Gastrocnemius medialis (tissue), 4 donors: Measurements from ENCODE around the gene THBS3. TPM values are rescaled to one million over a fixed set of nuclear protein-coding genes. Genes with fewer than 3 reads are reported as not detected.
A peak's percentile ranks its signal among the peaks of the same experiment; 100 is the strongest.

Experiments used
- ATAC-seq, 2 donors: fragments of 150-250 bp; one replicate each; pipeline ENCODE4 v1.9.1; 2016
- DNase-seq, 2 donors: peaks; one replicate each; pipeline ENCODE4 v3.0.0-alpha.2; 2019
- H3K27ac ChIP-seq, 4 donors: fragments of 200-600 bp; sonication (generic); 1 replicate in 1 of 4; 2 replicates in 3 of 4; pipeline ENCODE4 v1.5.1; 2016 to 2018; ENCODE audit warnings: mild to moderate bottlenecking in 2 of 4, moderate library complexity in 1 of 4
- H3K27me3 ChIP-seq, 3 donors: fragments of 200-600 bp; sonication (generic) in 2 of 3; 1 replicate in 1 of 3; 2 replicates in 2 of 3; pipeline versions ENCODE4 v1.5.1 to v1.6.0; 2016 to 2019; ENCODE audit warnings: mild to moderate bottlenecking in 1 of 3, moderate library complexity in 1 of 3
- H3K36me3 ChIP-seq, 2 donors: fragments of 200-600 bp; sonication (generic) in 1 of 2; one replicate each; pipeline ENCODE4 v1.5.1; 2017 to 2018
- H3K4me1 ChIP-seq, 2 donors: fragments of 200-600 bp; sonication (generic) in 1 of 2; one replicate each; pipeline ENCODE4 v1.5.1; 2016 to 2017; ENCODE audit warnings: mild to moderate bottlenecking in 2 of 2
- H3K4me3 ChIP-seq, 4 donors: fragments of 200-600 bp; sonication (generic) in 3 of 4; 1 replicate in 1 of 4; 2 replicates in 3 of 4; pipeline ENCODE4 v1.5.1; 2016 to 2019; ENCODE audit warnings: mild to moderate bottlenecking in 2 of 4
- H3K9me3 ChIP-seq, 3 donors: fragments of 200-600 bp; sonication (generic) in 2 of 3; 1 replicate in 1 of 3; 2 replicates in 2 of 3; pipeline ENCODE4 v1.5.1; 2016 to 2019
- CTCF ChIP-seq, 5 experiments: fragments of 450-650 bp in 3 of 5; fragments of 200-600 bp in 2 of 5; sonication (generic) in 2 of 5; IDR thresholded peaks in 4 of 5; conservative IDR thresholded peaks in 1 of 5; 1 replicate in 4 of 5; 2 replicates in 1 of 5; pipeline ENCODE4 v1.5.1; 2016 to 2019; ENCODE audit warnings: antibody characterized with exemption in 5 of 5, mild to moderate bottlenecking in 3 of 5, moderate library complexity in 3 of 5
- POLR2A ChIP-seq, 2 donors: fragments of 450-650 bp; IDR thresholded peaks; one replicate each; pipeline ENCODE4 v1.6.1; 2017; ENCODE audit warnings: antibody characterized with exemption in 2 of 2, mild to moderate bottlenecking in 2 of 2, moderate library complexity in 2 of 2
- in situ Hi-C, 4 donors: fragments of 200-750 bp; cut with MboI; loops; one replicate each; pipeline versions ENCODE4 v1.15.0 to v1.8.0; 2017; ENCODE audit warnings: low sequenced_read_pairs in 4 of 4
- intact Hi-C: fragments of 100-400 bp; cut with DNase I; formaldehyde crosslinking; loops from one replicate; pipeline ENCODE4 v1.15.1; 2023; ENCODE audit warnings: low total_unique reads
- total RNA-seq, 4 donors: library from RNA; depleted of rRNA; stranded (reverse); fragments of >200 nt; gene quantifications; one replicate each; pipeline versions ENCODE4 v1.1.0 to v1.2.3, GENCODE V29; 2016

Gene THBS3
- total RNA-seq, 4 donors from 2014 or later, result 1.5 to 4.6 (median 3.3) TPM

GRCh38 chr1:155184351-155184811 is 23.3 kb downstream of the THBS3 start:
- ATAC-seq, result no peak
- no peaks in the 10 kb centered on the region for H3K36me3 ChIP-seq
- H3K4me1 ChIP-seq, result peaks cover 0 to 10% of the 10 kb centered on the region in 2 donors
- intact Hi-C loops (no loop called here), in situ Hi-C loops (no loop called here)
- no peaks in the 10 kb centered on the region for H3K9me3 ChIP-seq
- TF ChIP-seq CTCF (IDR thresholded peaks at IDR 0.05 in 4 of 5, conservative IDR thresholded peaks at IDR 0.05 in 1 of 5) (no peak), POLR2A (IDR thresholded peaks at IDR 0.05) (no peak)
- H3K4me3 ChIP-seq, result no peak overlapping the region
- H3K27me3 ChIP-seq, result no peaks in the 10 kb centered on the region
- H3K27ac ChIP-seq, result peak overlapping the region in 1 of 4 donors; percentile 52
- no peak for DNase-seq

GRCh38 chr1:155183775-155184221 is 23.9 kb downstream of the THBS3 start:
- no peak for DNase-seq
- no peaks in the 10 kb centered on the region for H3K36me3 ChIP-seq
- no peaks in the 10 kb centered on the region for H3K27me3 ChIP-seq
- no peaks in the 10 kb centered on the region for H3K9me3 ChIP-seq
- no peak for ATAC-seq
- in situ Hi-C loops (no loop called here), intact Hi-C loops (no loop called here)
- H3K27ac ChIP-seq, result no peak overlapping the region
- no peak overlapping the region for H3K4me3 ChIP-seq
- H3K4me1 ChIP-seq, result peaks cover 0 to 10% of the 10 kb centered on the region in 2 donors
- TF ChIP-seq CTCF (IDR thresholded peaks at IDR 0.05 in 4 of 5, conservative IDR thresholded peaks at IDR 0.05 in 1 of 5) (no peak), POLR2A (IDR thresholded peaks at IDR 0.05) (no peak)

GRCh38 chr1:155182052-155182550 is 25.6 kb downstream of the THBS3 start:
- no peak for TF ChIP-seq CTCF (IDR thresholded peaks at IDR 0.05 in 4 of 5, conservative IDR thresholded peaks at IDR 0.05 in 1 of 5)
- no peak for TF ChIP-seq POLR2A (IDR thresholded peaks at IDR 0.05)
- no peak for DNase-seq
- Histone ChIP-seq H3K27me3 (no peaks in the 10 kb centered on the region), H3K36me3 (no peaks in the 10 kb centered on the region), H3K9me3 (no peaks in the 10 kb centered on the region), H3K27ac (no peak overlapping the region), H3K4me1 (peaks cover 0 to 10% of the 10 kb centered on the region in 2 donors), H3K4me3 (no peak overlapping the region)
- intact Hi-C loops, result no loop called here
- in situ Hi-C loops, result no loop called here
- ATAC-seq, result no peak

- intact Hi-C loops, result no loop called here
- in situ Hi-C loops, result no loop called here
- TF ChIP-seq POLR2A (IDR thresholded peaks at IDR 0.05) (no peak), CTCF (IDR thresholded peaks at IDR 0.05 in 4 of 5, conservative IDR thresholded peaks at IDR 0.05 in 1 of 5) (no peak)
Measured at GRCh38 chr1:155181371-155182051, 26.2 kb downstream of the THBS3 start.

More at GRCh38 chr1:155181371-155182051, 26.2 kb downstream of the THBS3 start:
- no peak overlapping the region for H3K4me3 ChIP-seq
- H3K4me1 ChIP-seq, result peaks cover 0 to 10% of the 10 kb centered on the region in 2 donors
- no peaks in the 10 kb centered on the region for H3K27me3 ChIP-seq
- no peaks in the 10 kb centered on the region for H3K9me3 ChIP-seq
- H3K27ac ChIP-seq, result no peak overlapping the region
- DNase-seq (no peak), ATAC-seq (no peak)
- no peaks in the 10 kb centered on the region for H3K36me3 ChIP-seq
